ENCODE measurements around the gene GABRA1. TPM values are rescaled to one million over a fixed set of nuclear protein-coding genes. Genes with fewer than 3 reads are reported as not detected.

GABRA1 gene
- total RNA-seq, 2 donors from 2014 or later, result not detected

DNA sequence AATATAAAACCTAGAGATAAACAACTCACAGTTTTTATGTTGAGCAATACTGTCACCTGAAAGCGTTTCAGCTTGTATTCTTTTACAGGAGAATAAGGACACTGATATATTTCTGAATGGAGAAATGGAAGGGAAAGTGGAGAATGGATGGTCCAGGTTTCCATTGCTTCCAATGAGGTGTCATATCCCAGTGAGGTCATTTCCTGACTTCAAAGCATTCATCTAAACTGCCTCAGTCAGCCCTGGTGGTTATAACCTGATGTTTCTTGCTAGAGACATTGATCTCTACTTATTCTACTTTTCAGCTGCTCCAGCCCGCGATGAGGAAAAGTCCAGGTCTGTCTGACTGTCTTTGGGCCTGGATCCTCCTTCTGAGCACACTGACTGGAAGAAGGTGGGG is 2.6 kb downstream of the GABRA1 start:
- DNase-seq (ENCODE audit: low spot score) (no peak), ATAC-seq (ENCODE audit: insufficient number of reproducible peaks, low FRiP score, low read depth) (no peak)
- Histone ChIP-seq H3K27me3 (replicated peaks; ENCODE audit: insufficient read depth) (no peaks in the 10 kb centered on the region), H3K4me1 (ENCODE audit: control insufficient read depth in 1 of 2, low read depth in 2 of 2) (peaks cover 0 to 5% of the 10 kb centered on the region in 2 donors), H3K4me3 (no peak overlapping the region), H3K9me3 (no peaks in the 10 kb centered on the region), H3K36me3 (no peaks in the 10 kb centered on the region), H3K27ac (no peak overlapping the region)
- TF ChIP-seq, protein P1, sequence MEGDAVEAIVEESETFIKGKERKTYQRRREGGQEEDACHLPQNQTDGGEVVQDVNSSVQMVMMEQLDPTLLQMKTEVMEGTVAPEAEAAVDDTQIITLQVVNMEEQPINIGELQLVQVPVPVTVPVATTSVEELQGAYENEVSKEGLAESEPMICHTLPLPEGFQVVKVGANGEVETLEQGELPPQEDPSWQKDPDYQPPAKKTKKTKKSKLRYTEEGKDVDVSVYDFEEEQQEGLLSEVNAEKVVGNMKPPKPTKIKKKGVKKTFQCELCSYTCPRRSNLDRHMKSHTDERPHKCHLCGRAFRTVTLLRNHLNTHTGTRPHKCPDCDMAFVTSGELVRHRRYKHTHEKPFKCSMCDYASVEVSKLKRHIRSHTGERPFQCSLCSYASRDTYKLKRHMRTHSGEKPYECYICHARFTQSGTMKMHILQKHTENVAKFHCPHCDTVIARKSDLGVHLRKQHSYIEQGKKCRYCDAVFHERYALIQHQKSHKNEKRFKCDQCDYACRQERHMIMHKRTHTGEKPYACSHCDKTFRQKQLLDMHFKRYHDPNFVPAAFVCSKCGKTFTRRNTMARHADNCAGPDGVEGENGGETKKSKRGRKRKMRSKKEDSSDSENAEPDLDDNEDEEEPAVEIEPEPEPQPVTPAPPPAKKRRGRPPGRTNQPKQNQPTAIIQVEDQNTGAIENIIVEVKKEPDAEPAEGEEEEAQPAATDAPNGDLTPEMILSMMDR (IDR thresholded peaks at IDR 0.05), result no peak

DNA sequence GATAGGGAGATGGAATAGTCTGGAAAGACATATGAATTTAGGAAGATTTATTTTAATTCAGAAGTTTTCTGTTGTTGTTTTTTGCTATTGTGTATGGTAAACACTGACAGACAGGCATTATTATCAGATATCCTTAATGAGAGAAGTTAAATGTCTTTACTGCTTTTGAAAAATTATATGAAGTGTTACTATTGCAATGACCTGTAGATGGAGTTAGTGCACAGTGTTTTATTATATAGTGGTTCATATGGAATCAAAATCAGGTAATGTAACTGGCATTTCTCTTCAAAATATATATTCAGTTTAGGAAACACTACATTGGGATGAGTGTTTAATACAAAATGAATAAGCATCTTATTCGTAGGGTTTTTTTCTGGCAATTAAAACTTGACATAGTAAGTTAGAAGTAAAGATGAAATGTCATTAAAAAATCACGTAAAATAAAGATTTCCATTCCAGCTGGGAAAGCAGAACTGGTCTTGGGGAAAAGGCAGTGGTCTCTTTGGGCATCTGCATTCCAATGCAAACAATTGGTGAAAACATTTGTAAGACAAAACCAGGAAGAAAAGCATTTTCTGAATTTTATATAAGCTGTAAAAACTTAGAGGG is 3.9 kb downstream of the GABRA1 start:
- no peak overlapping the region for H3K27ac ChIP-seq
- TF ChIP-seq, protein P1 (IDR thresholded peaks at IDR 0.05), result no peak
- no peaks in the 10 kb centered on the region for H3K36me3 ChIP-seq
- H3K27me3 ChIP-seq (replicated peaks; ENCODE audit: insufficient read depth), result no peaks in the 10 kb centered on the region
- no peak overlapping the region for H3K4me3 ChIP-seq
- peaks cover 0 to 5% of the 10 kb centered on the region in 2 donors for H3K4me1 ChIP-seq (ENCODE audit: control insufficient read depth in 1 of 2, low read depth in 2 of 2)
- ATAC-seq (ENCODE audit: insufficient number of reproducible peaks, low FRiP score, low read depth) (no peak), DNase-seq (ENCODE audit: low spot score) (no peak)
- H3K9me3 ChIP-seq, result no peaks in the 10 kb centered on the region

DNA sequence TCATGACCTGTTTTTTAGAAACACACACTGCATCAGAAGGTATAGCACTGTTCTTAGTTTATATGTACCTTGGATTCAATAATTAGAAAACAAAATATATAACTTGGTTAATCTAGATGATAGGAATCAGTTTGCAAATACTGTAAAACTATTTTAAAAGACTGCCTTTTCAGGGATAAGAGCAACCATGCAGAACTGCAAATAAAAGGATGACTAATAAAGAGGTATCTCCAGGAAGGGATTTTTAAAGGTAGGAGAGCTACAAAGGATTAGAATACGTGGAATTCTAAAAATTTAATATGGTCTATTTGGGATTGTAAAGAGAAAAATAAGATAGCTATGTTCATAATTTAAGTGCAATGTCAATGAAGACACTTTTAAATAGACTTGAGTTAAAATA is 9.4 kb downstream of the GABRA1 start:
- ATAC-seq (ENCODE audit: insufficient number of reproducible peaks, low FRiP score, low read depth) (no peak), DNase-seq (ENCODE audit: low spot score) (no peak)
- H3K9me3 ChIP-seq, result no peaks in the 10 kb centered on the region
- no peak overlapping the region for H3K4me3 ChIP-seq
- TF ChIP-seq, protein P1 (IDR thresholded peaks at IDR 0.05), result no peak
- H3K27ac ChIP-seq, result no peak overlapping the region
- no peaks in the 10 kb centered on the region for H3K27me3 ChIP-seq (replicated peaks; ENCODE audit: insufficient read depth)
- no peaks in the 10 kb centered on the region for H3K36me3 ChIP-seq
- H3K4me1 ChIP-seq (ENCODE audit: control insufficient read depth in 1 of 2, low read depth in 2 of 2), result no peaks in the 10 kb centered on the region

DNA sequence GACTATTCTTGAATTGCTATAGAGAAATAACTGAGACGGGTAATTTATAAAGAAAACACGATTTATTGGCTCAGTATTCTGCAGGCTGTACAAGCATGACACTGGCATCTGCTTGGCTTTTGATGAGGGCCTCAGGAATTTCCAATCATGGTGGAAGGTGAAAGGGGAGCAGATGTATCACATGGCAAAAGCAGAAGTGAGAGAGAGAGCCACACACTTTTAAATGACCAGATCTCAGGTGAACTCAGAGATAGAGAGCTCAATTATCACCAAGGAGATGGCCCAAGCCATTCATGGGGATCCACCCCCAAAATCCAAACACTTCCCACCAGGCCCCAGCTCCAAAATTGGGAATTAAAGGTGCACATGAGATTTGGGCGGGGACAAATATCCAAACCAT is 15.3 kb downstream of the GABRA1 start:
- no peaks in the 10 kb centered on the region for H3K9me3 ChIP-seq
- H3K27me3 ChIP-seq (replicated peaks; ENCODE audit: insufficient read depth), result no peaks in the 10 kb centered on the region
- H3K27ac ChIP-seq, result no peak overlapping the region
- H3K36me3 ChIP-seq, result no peaks in the 10 kb centered on the region
- TF ChIP-seq, protein P1 (IDR thresholded peaks at IDR 0.05), result no peak
- no peak overlapping the region for H3K4me3 ChIP-seq
- H3K4me1 ChIP-seq (ENCODE audit: control insufficient read depth in 1 of 2, low read depth in 2 of 2), result no peaks in the 10 kb centered on the region
- ATAC-seq (ENCODE audit: insufficient number of reproducible peaks, low FRiP score, low read depth) (no peak), DNase-seq (ENCODE audit: low spot score) (no peak)

DNA sequence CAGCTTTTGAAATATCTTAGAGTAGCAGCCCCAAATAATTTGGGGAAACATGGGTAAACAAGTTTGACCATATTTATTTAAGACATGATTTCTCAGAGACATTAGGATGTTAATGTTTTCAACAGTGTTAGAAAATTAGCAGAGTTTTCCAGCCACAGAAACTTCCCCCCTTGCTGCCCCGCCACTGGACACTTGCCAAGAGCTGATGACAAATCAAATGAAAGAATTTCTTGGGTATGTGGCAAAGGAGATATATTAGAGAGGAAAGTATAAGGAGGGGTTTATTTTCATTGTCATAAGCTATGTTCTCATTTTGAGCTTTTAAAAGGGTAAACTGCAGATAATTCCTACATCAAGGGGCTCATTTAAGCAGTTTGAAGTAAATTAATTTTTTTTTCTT is 15.9 kb downstream of the GABRA1 start:
- Histone ChIP-seq H3K27ac (no peak overlapping the region), H3K4me3 (no peak overlapping the region), H3K36me3 (no peaks in the 10 kb centered on the region), H3K4me1 (ENCODE audit: control insufficient read depth in 1 of 2, low read depth in 2 of 2) (no peaks in the 10 kb centered on the region), H3K27me3 (replicated peaks; ENCODE audit: insufficient read depth) (no peaks in the 10 kb centered on the region), H3K9me3 (no peaks in the 10 kb centered on the region)
- TF ChIP-seq, protein P1 (IDR thresholded peaks at IDR 0.05), result no peak
- DNase-seq (ENCODE audit: low spot score), result no peak
- no peak for ATAC-seq (ENCODE audit: insufficient number of reproducible peaks, low FRiP score, low read depth)
